NCI-H146 (cell line): ENCODE data around the gene DNASE1L2.
"Not testable (repeated sequence)": the region's sequence is repeated elsewhere in the genome, so short reads cannot be mapped to it uniquely, and the experiment has no call there.

ENCODE experiments used
- DNase-seq: peaks from one replicate; lab custom pipeline; 2025; lab: John Stamatoyannopoulos, UW

DNASE1L2 gene

GRCh38 chr16:2238838-2239675 lies 2.8 kb downstream of the DNASE1L2 start:
- DNase-seq: no peak

- not testable (repeated sequence) for DNase-seq
Observed at GRCh38 chr16:2240331-2240730, 4.1 kb downstream of the DNASE1L2 start.

- no peak for DNase-seq
Observed at GRCh38 chr16:2242598-2242997, 6.4 kb downstream of the DNASE1L2 start.

GRCh38 chr16:2243031-2243528 lies 6.8 kb downstream of the DNASE1L2 start:
- DNase-seq: no peak

- no peak for DNase-seq
Observed at GRCh38 chr16:2243781-2244180, 7.5 kb downstream of the DNASE1L2 start.

- DNase-seq: peak; percentile 28
Observed at GRCh38 chr16:2244301-2244700, 8.1 kb downstream of the DNASE1L2 start.

- DNase-seq: no peak
Observed at GRCh38 chr16:2244926-2245795, 8.9 kb downstream of the DNASE1L2 start.

- DNase-seq: no peak
Observed at GRCh38 chr16:2246301-2246885, 10.1 kb downstream of the DNASE1L2 start.

GRCh38 chr16:2250652-2251295 lies 14.5 kb downstream of the DNASE1L2 start:
- DNase-seq: no peak

- DNase-seq: peak; percentile 97
Observed at GRCh38 chr16:2251296-2252111, 15.3 kb downstream of the DNASE1L2 start, which contains the start of gene ECI1. Gene ECI1 (minus strand): TSS chr16:2251587. CDS start chr16:2251566, 21 bp downstream.

- DNase-seq: no peak
Observed at GRCh38 chr16:2252806-2253148, 16.5 kb downstream of the DNASE1L2 start.

- no peak for DNase-seq
Observed at GRCh38 chr16:2253293-2253692, 17.0 kb downstream of the DNASE1L2 start.

- no peak for DNase-seq
Observed at GRCh38 chr16:2256531-2257140, 20.4 kb downstream of the DNASE1L2 start.

- no peak for DNase-seq
Observed at GRCh38 chr16:2257726-2258125, 21.5 kb downstream of the DNASE1L2 start.

GRCh38 chr16:2258530-2258929 lies 22.3 kb downstream of the DNASE1L2 start:
- DNase-seq: not testable (repeated sequence)

GRCh38 chr16:2260250-2260649 lies 24.0 kb downstream of the DNASE1L2 start:
- no peak for DNase-seq

GRCh38 chr16:2263026-2263425 lies 26.8 kb downstream of the DNASE1L2 start:
- DNase-seq: not testable (repeated sequence)

- DNase-seq: not testable (repeated sequence)
Observed at GRCh38 chr16:2266887-2267286, 30.6 kb downstream of the DNASE1L2 start.

- DNase-seq: peak; percentile 83
Observed at GRCh38 chr16:2267505-2267912, 31.3 kb downstream of the DNASE1L2 start.

GRCh38 chr16:2267913-2268666 lies 31.8 kb downstream of the DNASE1L2 start, which contains the start of gene RNPS1:
Gene RNPS1 (minus strand): TSS chr16:2268126. CDS start chr16:2264643, 3,483 bp downstream.
- peak; percentile 96 for DNase-seq
